GM12878 (cell line): ENCODE results near the gene PRIMPOL. TPM values are rescaled to one million over a fixed set of nuclear protein-coding genes. Genes with fewer than 3 reads are reported as not detected.

Experiments used
- ATAC-seq: fragments of 200-7000 bp; cut with Tn5 transposase; 3 replicates; pipeline ENCODE4 v1.9.1; 2020; ENCODE audit warnings: mild to moderate bottlenecking, moderate library complexity
- BruUV-seq: library from RNA; stranded (reverse); fragments of 400-500 nt; replicated peaks from 2 replicates; lab custom pipeline; 2021; lab: Mats Ljungman, UMichigan
- CTCF ChIA-PET: fragments of 300-600 bp; sonication (Branson Sonifier 250); formaldehyde crosslinking; extraction: SDS; loops from one replicate; lab custom pipeline; 2021; ENCODE audit warnings: inconsistent platforms; lab: Yijun Ruan, JAX
- POLR2A ChIA-PET: fragments of 350-600 bp; formaldehyde crosslinking; extraction: SDS; loops from one replicate; lab custom pipeline; 2021; ENCODE audit warnings: inconsistent platforms; lab: Charles Lee
- RAD21 ChIA-PET: fragments of 300-600 bp; sonication (Branson Sonifier 250); formaldehyde crosslinking; loops from one replicate; lab custom pipeline; 2023; ENCODE audit warnings: antibody characterized with exemption; ENCODE audit not compliant: unreplicated experiment; lab: Charles Lee
- SMC1A ChIA-PET: fragments of 300-600 bp; sonication (Branson Sonifier 250); formaldehyde crosslinking; loops from one replicate; lab custom pipeline; 2023; ENCODE audit not compliant: unreplicated experiment, uncharacterized antibody; lab: Charles Lee
- DNase-seq: peaks from one replicate; pipeline ENCODE4 v3.0.0-alpha.2; 2011; ENCODE audit warnings: low read depth, low spot score
- FAIRE-seq: peaks from 3 replicates; lab custom pipeline; 2011; peaks lifted over from hg19 to GRCh38; lab: Jason Lieb, UNC
- H2AFZ ChIP-seq: 2 replicates; pipeline ENCODE4 v1.6.0; 2011; ENCODE audit warnings: low read depth, low read length, control low read depth; ENCODE audit not compliant: control insufficient read depth
- H3K27ac ChIP-seq: 2 replicates; pipeline ENCODE4 v1.5.1; 2011; ENCODE audit warnings: control low read depth; ENCODE audit not compliant: control insufficient read depth, insufficient read depth
- H3K27me3 ChIP-seq, 2 experiments: replicated peaks in 1 of 2; 2 replicates each; pipeline versions ENCODE4 v1.6.0 to v1.6.1; 2011; ENCODE audit warnings: low read length in 1 of 2; ENCODE audit not compliant: control insufficient read depth in 2 of 2, insufficient read depth in 2 of 2
- H3K36me3 ChIP-seq, 2 experiments: 2 replicates each; pipeline ENCODE4 v1.5.1; 2011; ENCODE audit warnings: low read length in 1 of 2; ENCODE audit not compliant: control insufficient read depth in 2 of 2, insufficient read depth in 2 of 2
- H3K4me1 ChIP-seq: 2 replicates; pipeline ENCODE4 v1.6.1; 2011; ENCODE audit warnings: mild to moderate bottlenecking, low read length, moderate library complexity, mixed read lengths; ENCODE audit not compliant: control insufficient read depth, insufficient read depth
- H3K4me2 ChIP-seq: 2 replicates; pipeline ENCODE4 v1.6.0; 2011; ENCODE audit warnings: control low read depth; ENCODE audit not compliant: control insufficient read depth, insufficient read depth
- H3K4me3 ChIP-seq: fragments of 200-600 bp; sonication (generic); 2 replicates; pipeline ENCODE4 v1.5.1; 2016
- H3K79me2 ChIP-seq: 2 replicates; pipeline ENCODE4 v1.6.0; 2011; ENCODE audit warnings: low read length; ENCODE audit not compliant: control insufficient read depth, insufficient read depth
- H3K9ac ChIP-seq: 2 replicates; pipeline ENCODE4 v1.8.0; 2011; ENCODE audit warnings: low read length, control low read depth, mixed read lengths; ENCODE audit not compliant: control insufficient read depth, insufficient read depth
- H3K9me3 ChIP-seq: replicated peaks from 3 replicates; pipeline ENCODE4 v1.5.1; 2011; ENCODE audit warnings: mild to moderate bottlenecking, low read length; ENCODE audit not compliant: control insufficient read depth, insufficient read depth
- H4K20me1 ChIP-seq: 2 replicates; pipeline ENCODE4 v1.6.0; 2011; ENCODE audit not compliant: control insufficient read depth, insufficient read depth
- BCL11A ChIP-seq: IDR thresholded peaks from 2 replicates; pipeline ENCODE4 v1.6.1; 2011; ENCODE audit warnings: low read depth, low read length
- CEBPB ChIP-seq, 2 experiments: fragments of 150-350 bp in 1 of 2; IDR thresholded peaks; 2 replicates each; pipeline ENCODE4 v1.6.1; 2012 to 2014; ENCODE audit warnings: low read depth in 2 of 2, low read length in 2 of 2, borderline replicate concordance in 1 of 2, inconsistent platforms in 1 of 2
- CHD1 ChIP-seq: IDR thresholded peaks from 2 replicates; pipeline ENCODE4 v1.6.1; 2012; ENCODE audit warnings: low read depth, low read length, improper control_type of control experiment
- GABPA ChIP-seq: IDR thresholded peaks from 2 replicates; pipeline ENCODE4 v1.6.1; 2014; ENCODE audit warnings: antibody characterized with exemption, low read depth, mild to moderate bottlenecking, inconsistent platforms
- GATAD2B ChIP-seq: fragments of 450-650 bp; conservative IDR thresholded peaks from 2 replicates; pipeline ENCODE4 v1.6.1; 2017; ENCODE audit warnings: low read depth, mild to moderate bottlenecking, moderate library complexity
- IKZF2 ChIP-seq, 2 experiments: fragments of 450-650 bp; IDR thresholded peaks; 2 replicates each; pipeline ENCODE4 v1.6.1; 2017; ENCODE audit warnings: mild to moderate bottlenecking in 2 of 2, moderate library complexity in 2 of 2
- JUND ChIP-seq: IDR thresholded peaks from 2 replicates; pipeline ENCODE4 v1.6.1; 2012; ENCODE audit warnings: low read depth, mild to moderate bottlenecking, low read length, improper control_type of control experiment, moderate library complexity
- LARP7 ChIP-seq: fragments of 450-650 bp; IDR thresholded peaks from 2 replicates; pipeline ENCODE4 v1.6.1; 2017; ENCODE audit warnings: mild to moderate bottlenecking
- SMAD5 ChIP-seq: IDR thresholded peaks from 2 replicates; pipeline ENCODE4 v1.6.1; 2016; ENCODE audit warnings: antibody characterized with exemption, low read depth
- TCF7 ChIP-seq: IDR thresholded peaks from 2 replicates; pipeline ENCODE4 v1.6.1; 2014; ENCODE audit warnings: antibody characterized with exemption, borderline replicate concordance
- USF1 ChIP-seq: IDR thresholded peaks from 2 replicates; pipeline ENCODE4 v1.6.1; 2011; ENCODE audit warnings: borderline replicate concordance, low read depth, mild to moderate bottlenecking, moderate library complexity, mixed read lengths, low read length; ENCODE audit not compliant: insufficient read depth; ENCODE audit errors: extremely low read length
- WGBS: methylation state at CpG from one replicate; pipeline ENCODE4 v1.1.6; 2016; ENCODE audit warnings: low lambda C conversion rate; ENCODE audit not compliant: insufficient replicate concordance, insufficient coverage; ENCODE audit errors: missing lambda C conversion rate; 5-methylcytosine and 5-hydroxymethylcytosine counted together
- in situ Hi-C: fragments of 300-500 bp; cut with MboI; formaldehyde crosslinking; loops from 9 replicates; pipeline ENCODE4 v1.14.3; 2018; ENCODE audit warnings: mixed read lengths
- intact Hi-C: fragments of 100-400 bp; cut with micrococcal nuclease; formaldehyde crosslinking; loops from one replicate; pipeline ENCODE4 v1.14.2; 2022; ENCODE audit not compliant: unreplicated experiment
- polyA plus RNA-seq, 11 experiments: library from polyadenylated mRNA; depleted of rRNA in 4 of 11; unstranded in 6 of 11; stranded (reverse) in 5 of 11; fragments of >200 nt; fragmentation: Nextera tagmentation in 4 of 11; fragmentation: Illumina TruSeq in 1 of 11; extraction: Ambion mirVana in 4 of 11; extraction: Trizol in 1 of 11; gene quantifications; 1 replicate in 1 of 11; 2 replicates in 10 of 11; pipeline versions ENCODE4 v1.2.1 to v1.2.3, GENCODE V29; 2011 to 2016; ENCODE audit warnings: inconsistent platforms in 2 of 11, missing spikeins in 2 of 11, low read depth in 1 of 11
- total RNA-seq, 4 experiments: library from RNA; depleted of rRNA in 3 of 4; stranded (reverse); fragments of >200 nt in 3 of 4; fragmentation: Illumina TruSeq in 1 of 4; extraction: Trizol in 1 of 4; gene quantifications; 2 replicates each; pipeline versions ENCODE4 v1.2.1 to v1.2.3, GENCODE V29; 2013 to 2021

PRIMPOL gene
- total and polyA plus RNA-seq, 10 of the 15 experiments (the other 5 are each of a cell fraction or from before 2014, with no cell fraction given): 10.6 to 23.7 (median 14.0) TPM

DNA sequence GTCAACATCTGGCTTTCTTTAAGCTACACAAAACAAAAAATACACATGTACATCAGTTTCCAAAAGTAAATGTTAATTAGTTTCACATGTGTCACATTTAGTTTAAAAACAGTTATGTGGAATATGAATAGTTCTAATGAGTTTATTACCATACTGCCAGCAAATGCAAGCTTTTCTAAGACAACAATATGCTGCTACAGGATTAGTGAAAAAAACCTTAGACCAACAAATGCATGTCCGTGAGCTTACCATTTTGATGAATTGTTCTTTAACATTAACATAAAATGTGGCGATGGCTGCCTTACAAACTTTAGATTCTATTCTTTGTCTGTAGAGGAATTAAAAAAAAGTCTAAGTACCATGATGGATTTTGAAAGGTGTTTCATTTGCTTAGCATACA lies 52.6 kb downstream of the PRIMPOL start (continued):
- TF ChIP-seq USF1: no peak
- no peak for TF ChIP-seq CEBPB (IDR thresholded peaks at IDR 0.05; ENCODE audit: borderline replicate concordance in 1 of 2, low read depth in 2 of 2, low read length in 2 of 2)
- TF ChIP-seq JUND: no peak
- TF ChIP-seq TCF7: no peak
- no peak for TF ChIP-seq SMAD5
- TF ChIP-seq CHD1: no peak
- no peak for TF ChIP-seq GATAD2B
- TF ChIP-seq IKZF2 (IDR thresholded peaks at IDR 0.05): no peak
- TF ChIP-seq LARP7: no peak
- no peak for TF ChIP-seq BCL11A

- no peaks in the 10 kb centered on the region for H3K4me1 ChIP-seq
- in situ Hi-C loops: no loop called here
- CTCF ChIA-PET: no interaction called here
- no peak overlapping the region for H3K27ac ChIP-seq
- intact Hi-C loops: no loop called here
- no peaks in the 10 kb centered on the region for H3K27me3 ChIP-seq
- SMC1A ChIA-PET: interaction anchor here (1.0 kb wide), 1 partner anchor 9 kb away, joined by 6 read pairs; no protein-coding TSS in a partner anchor
- no peaks in the 10 kb centered on the region for H3K79me2 ChIP-seq
- RAD21 ChIA-PET: no interaction called here
- H2AFZ ChIP-seq: no peak overlapping the region
- 68% methylated on average over 5 of the region's 5 CpGs for WGBS
- POLR2A ChIA-PET: no interaction called here
- H3K9me3 ChIP-seq: no peaks in the 10 kb centered on the region; the same call in none of the 3 replicates
- DNase-seq (no peak), FAIRE-seq (no peak), ATAC-seq (no peak)
- no peak for TF ChIP-seq GABPA
- H3K4me2 ChIP-seq: no peak overlapping the region
- BruUV-seq: no TSS peak
- no peak overlapping the region for H3K4me3 ChIP-seq
- no peaks in the 10 kb centered on the region for H4K20me1 ChIP-seq
- H3K9ac ChIP-seq: no peak overlapping the region
- H3K36me3 ChIP-seq: peaks cover 10 to 21% of the 10 kb centered on the region in 2 experiments
Observed at GRCh38 chr4:184705692-184706091, 56.2 kb downstream of the PRIMPOL start.
